Measurements from ENCODE around the gene PIP5K1B.

DNA sequence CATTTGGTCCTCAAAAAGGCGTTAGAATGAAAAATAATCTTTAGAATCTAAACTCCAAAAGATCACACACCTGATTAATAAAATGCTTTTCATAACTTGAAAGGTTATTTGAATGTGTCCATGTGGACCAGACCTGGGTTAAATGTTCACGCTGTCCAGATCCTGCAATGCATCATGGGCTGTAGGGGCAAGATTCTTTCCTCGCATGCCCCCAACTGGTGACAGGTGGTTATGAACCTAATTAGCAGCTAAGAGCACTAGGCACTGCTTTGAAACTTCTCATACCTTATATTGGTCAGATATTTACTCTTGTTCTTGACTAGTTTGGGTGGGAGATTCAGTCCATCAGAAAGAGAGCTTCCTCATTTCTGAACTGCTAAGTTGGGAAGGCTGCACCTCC is 19.3 kb upstream of the PIP5K1B start:
- TF ChIP-seq, protein P1, sequence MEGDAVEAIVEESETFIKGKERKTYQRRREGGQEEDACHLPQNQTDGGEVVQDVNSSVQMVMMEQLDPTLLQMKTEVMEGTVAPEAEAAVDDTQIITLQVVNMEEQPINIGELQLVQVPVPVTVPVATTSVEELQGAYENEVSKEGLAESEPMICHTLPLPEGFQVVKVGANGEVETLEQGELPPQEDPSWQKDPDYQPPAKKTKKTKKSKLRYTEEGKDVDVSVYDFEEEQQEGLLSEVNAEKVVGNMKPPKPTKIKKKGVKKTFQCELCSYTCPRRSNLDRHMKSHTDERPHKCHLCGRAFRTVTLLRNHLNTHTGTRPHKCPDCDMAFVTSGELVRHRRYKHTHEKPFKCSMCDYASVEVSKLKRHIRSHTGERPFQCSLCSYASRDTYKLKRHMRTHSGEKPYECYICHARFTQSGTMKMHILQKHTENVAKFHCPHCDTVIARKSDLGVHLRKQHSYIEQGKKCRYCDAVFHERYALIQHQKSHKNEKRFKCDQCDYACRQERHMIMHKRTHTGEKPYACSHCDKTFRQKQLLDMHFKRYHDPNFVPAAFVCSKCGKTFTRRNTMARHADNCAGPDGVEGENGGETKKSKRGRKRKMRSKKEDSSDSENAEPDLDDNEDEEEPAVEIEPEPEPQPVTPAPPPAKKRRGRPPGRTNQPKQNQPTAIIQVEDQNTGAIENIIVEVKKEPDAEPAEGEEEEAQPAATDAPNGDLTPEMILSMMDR (IDR thresholded peaks at IDR 0.05): peak in 2 of 6 experiments; percentile 17 to 24
- no peak for TF ChIP-seq POLR2A (IDR thresholded peaks at IDR 0.05)
